Fibroblast of skin of abdomen (primary cell): ENCODE measurements around the gene IKBIP.
"Not testable (repeated sequence)": the region's sequence is repeated elsewhere in the genome, so short reads cannot be mapped to it uniquely, and the experiment has no call there.

ENCODE experiments used
- DNase-seq: peaks from one replicate; pipeline ENCODE4 v3.0.0-alpha.2; 2013

The IKBIP gene

GRCh38 chr12:98635657-98636323 is 8.8 kb downstream of the IKBIP start:
- DNase-seq = peak; percentile 71

- peak; percentile 27 for DNase-seq
These were observed 25.6 kb downstream of the IKBIP start for GRCh38 chr12:98618952-98619351.

GRCh38 chr12:98612696-98613334 is 31.8 kb downstream of the IKBIP start:
- DNase-seq = no peak

GRCh38 chr12:98610596-98610995 is 34.0 kb downstream of the IKBIP start:
- no peak for DNase-seq

- DNase-seq = no peak
These were observed 38.1 kb downstream of the IKBIP start for GRCh38 chr12:98606359-98606988.

- no peak for DNase-seq
These were observed 42.7 kb downstream of the IKBIP start for GRCh38 chr12:98601924-98602323.

- not testable (repeated sequence) for DNase-seq
These were observed 47.3 kb downstream of the IKBIP start for GRCh38 chr12:98597313-98597712.

GRCh38 chr12:98595243-98595988 is 49.2 kb downstream of the IKBIP start:
- peak; percentile 81 for DNase-seq

- peak; percentile 13 for DNase-seq
These were observed 50.3 kb downstream of the IKBIP start for GRCh38 chr12:98594050-98594835.

GRCh38 chr12:98593351-98594049 is 51.1 kb downstream of the IKBIP start, which contains the start of gene SLC25A3:
SLC25A3 (plus strand) TSS chr12:98593686; CDS start chr12:98593979, 293 bp downstream.
- DNase-seq = peak; percentile 98

GRCh38 chr12:98592825-98593322 is 51.7 kb downstream of the IKBIP start:
- no peak for DNase-seq

- no peak for DNase-seq
These were observed 53.4 kb downstream of the IKBIP start for GRCh38 chr12:98591209-98591608.

GRCh38 chr12:98587084-98587483 is 57.5 kb downstream of the IKBIP start:
- no peak for DNase-seq

- peak; percentile 18 for DNase-seq
These were observed 62.5 kb downstream of the IKBIP start for GRCh38 chr12:98582093-98582492.

GRCh38 chr12:98581101-98581500 is 63.5 kb downstream of the IKBIP start:
- DNase-seq = no peak

- no peak for DNase-seq
These were observed 63.9 kb downstream of the IKBIP start for GRCh38 chr12:98580695-98581094.

- no peak for DNase-seq
These were observed 64.8 kb downstream of the IKBIP start for GRCh38 chr12:98579835-98580234.

GRCh38 chr12:98579347-98579746 is 65.2 kb downstream of the IKBIP start:
- DNase-seq = no peak

- DNase-seq = no peak
These were observed 65.8 kb downstream of the IKBIP start for GRCh38 chr12:98578821-98579220.

- no peak for DNase-seq
These were observed 66.2 kb downstream of the IKBIP start for GRCh38 chr12:98578392-98578791.

GRCh38 chr12:98576795-98577194 is 67.8 kb downstream of the IKBIP start:
- DNase-seq = not testable (repeated sequence)
